Measurements from ENCODE around the gene ITGB2. TPM values are rescaled to one million over a fixed set of nuclear protein-coding genes. Genes with fewer than 3 reads are reported as not detected.

ITGB2 gene
- total and polyA plus RNA-seq, 2 donors (not counting 1 experiment from before 2014, with no cell fraction given) = 0.05 TPM; not detected in 1

- TF ChIP-seq EZH2 (IDR thresholded peaks at IDR 0.05; ENCODE audit: low read length, missing control alignments) = no peak
- no peak for TF ChIP-seq CTCF (conservative IDR thresholded peaks at IDR 0.05 in 1 of 2, IDR thresholded peaks at IDR 0.05 in 1 of 2; ENCODE audit: low read depth in 1 of 2, low read length in 2 of 2)
- no peak overlapping the region for H3K9ac ChIP-seq (ENCODE audit: insufficient read depth, low read length)
- no peak overlapping the region for H3K27ac ChIP-seq (ENCODE audit: insufficient read depth, low read length)
- peak in 1 of 2 donors; percentile 54 for DNase-seq (ENCODE audit: low read depth in 2 of 2)
- H3K79me2 ChIP-seq (ENCODE audit: control insufficient read depth, insufficient read depth, low read length) = peaks cover 2% of the 10 kb centered on the region
- H3K36me3 ChIP-seq (ENCODE audit: control insufficient read depth, insufficient read depth, low read length) = no peaks in the 10 kb centered on the region
- H4K20me1 ChIP-seq (ENCODE audit: control insufficient read depth, extremely low read depth, insufficient read depth, low read length) = no peaks in the 10 kb centered on the region
- H3K4me1 ChIP-seq (ENCODE audit: control insufficient read depth, extremely low read depth, insufficient read depth, low read length) = peaks cover 3% of the 10 kb centered on the region
- no peak overlapping the region for H3K4me2 ChIP-seq (ENCODE audit: extremely low read depth, insufficient read depth, low read length)
- H3K9me3 ChIP-seq (ENCODE audit: control insufficient read depth, insufficient read depth, low read depth, low read length) = no peaks in the 10 kb centered on the region
- H2AFZ ChIP-seq (ENCODE audit: low read length) = no peak overlapping the region
- peaks cover 2% of the 10 kb centered on the region for H3K27me3 ChIP-seq (ENCODE audit: control insufficient read depth, insufficient read depth, low read length)
- H3K4me3 ChIP-seq (replicated peaks in 1 of 4; ENCODE audit: control extremely low read depth in 1 of 4, insufficient read depth in 1 of 4, low read depth in 3 of 4, low read length in 4 of 4) = no peak overlapping the region
Observed at GRCh38 chr21:44878053-44878982, 42.4 kb downstream of the ITGB2 start.

GRCh38 chr21:44876849-44877575 lies 43.7 kb downstream of the ITGB2 start:
- DNase-seq (ENCODE audit: low read depth in 2 of 2) = no peak
- no peaks in the 10 kb centered on the region for H3K27me3 ChIP-seq (ENCODE audit: control insufficient read depth, insufficient read depth, low read length)
- peaks cover 14% of the 10 kb centered on the region for H3K79me2 ChIP-seq (ENCODE audit: control insufficient read depth, insufficient read depth, low read length)
- H3K4me2 ChIP-seq (ENCODE audit: extremely low read depth, insufficient read depth, low read length) = no peak overlapping the region
- no peak overlapping the region for H3K4me3 ChIP-seq (replicated peaks in 1 of 4; ENCODE audit: control extremely low read depth in 1 of 4, insufficient read depth in 1 of 4, low read depth in 3 of 4, low read length in 4 of 4)
- no peaks in the 10 kb centered on the region for H4K20me1 ChIP-seq (ENCODE audit: control insufficient read depth, extremely low read depth, insufficient read depth, low read length)
- no peak overlapping the region for H3K27ac ChIP-seq (ENCODE audit: insufficient read depth, low read length)
- no peaks in the 10 kb centered on the region for H3K36me3 ChIP-seq (ENCODE audit: control insufficient read depth, insufficient read depth, low read length)
- peaks cover 3% of the 10 kb centered on the region for H3K4me1 ChIP-seq (ENCODE audit: control insufficient read depth, extremely low read depth, insufficient read depth, low read length)
- H3K9me3 ChIP-seq (ENCODE audit: control insufficient read depth, insufficient read depth, low read depth, low read length) = no peaks in the 10 kb centered on the region
- H3K9ac ChIP-seq (ENCODE audit: insufficient read depth, low read length) = no peak overlapping the region
- H2AFZ ChIP-seq (ENCODE audit: low read length) = no peak overlapping the region
- TF ChIP-seq EZH2 (IDR thresholded peaks at IDR 0.05; ENCODE audit: low read length, missing control alignments) (no peak), CTCF (conservative IDR thresholded peaks at IDR 0.05 in 1 of 2, IDR thresholded peaks at IDR 0.05 in 1 of 2; ENCODE audit: low read depth in 1 of 2, low read length in 2 of 2) (no peak)

- Histone ChIP-seq H3K27me3 (ENCODE audit: control insufficient read depth, insufficient read depth, low read length) (no peaks in the 10 kb centered on the region), H3K79me2 (ENCODE audit: control insufficient read depth, insufficient read depth, low read length) (peaks cover 29% of the 10 kb centered on the region), H3K9ac (ENCODE audit: insufficient read depth, low read length) (no peak overlapping the region), H4K20me1 (ENCODE audit: control insufficient read depth, extremely low read depth, insufficient read depth, low read length) (no peaks in the 10 kb centered on the region), H3K4me2 (ENCODE audit: extremely low read depth, insufficient read depth, low read length) (peak overlapping the region; percentile 91), H3K4me3 (replicated peaks in 1 of 4; ENCODE audit: control extremely low read depth in 1 of 4, insufficient read depth in 1 of 4, low read depth in 3 of 4, low read length in 4 of 4) (peak overlapping the region in 2 of 4 experiments; percentile 35 to 90), H3K27ac (ENCODE audit: insufficient read depth, low read length) (no peak overlapping the region), H3K36me3 (ENCODE audit: control insufficient read depth, insufficient read depth, low read length) (no peaks in the 10 kb centered on the region), H3K4me1 (ENCODE audit: control insufficient read depth, extremely low read depth, insufficient read depth, low read length) (peaks cover 15% of the 10 kb centered on the region), H2AFZ (ENCODE audit: low read length) (peak overlapping the region; percentile 15), H3K9me3 (ENCODE audit: control insufficient read depth, insufficient read depth, low read depth, low read length) (no peaks in the 10 kb centered on the region)
- TF ChIP-seq EZH2 (IDR thresholded peaks at IDR 0.05; ENCODE audit: low read length, missing control alignments) (no peak), CTCF (conservative IDR thresholded peaks at IDR 0.05 in 1 of 2, IDR thresholded peaks at IDR 0.05 in 1 of 2; ENCODE audit: low read depth in 1 of 2, low read length in 2 of 2) (no peak)
- DNase-seq (ENCODE audit: low read depth in 2 of 2) = peak; percentile 43 to 69
Observed at GRCh38 chr21:44875316-44875700, 45.4 kb downstream of the ITGB2 start.

Measured in fibroblast of lung (primary cell).